Tongue (tissue), 2 donors: ENCODE results near the gene FGF13. TPM values are rescaled to one million over a fixed set of nuclear protein-coding genes. Genes with fewer than 3 reads are reported as not detected.
A peak's percentile ranks its signal among the peaks of the same experiment; 100 is the strongest.

Source experiments
- DNase-seq: peaks from one replicate; pipeline ENCODE4 v3.0.0-alpha.2; 2015
- total RNA-seq: library from RNA; depleted of rRNA; stranded (reverse); fragments of >200 nt; gene quantifications from one replicate; pipeline ENCODE4 v1.2.3, GENCODE V29; 2014

Gene FGF13
- 49.3 TPM for total RNA-seq

DNA sequence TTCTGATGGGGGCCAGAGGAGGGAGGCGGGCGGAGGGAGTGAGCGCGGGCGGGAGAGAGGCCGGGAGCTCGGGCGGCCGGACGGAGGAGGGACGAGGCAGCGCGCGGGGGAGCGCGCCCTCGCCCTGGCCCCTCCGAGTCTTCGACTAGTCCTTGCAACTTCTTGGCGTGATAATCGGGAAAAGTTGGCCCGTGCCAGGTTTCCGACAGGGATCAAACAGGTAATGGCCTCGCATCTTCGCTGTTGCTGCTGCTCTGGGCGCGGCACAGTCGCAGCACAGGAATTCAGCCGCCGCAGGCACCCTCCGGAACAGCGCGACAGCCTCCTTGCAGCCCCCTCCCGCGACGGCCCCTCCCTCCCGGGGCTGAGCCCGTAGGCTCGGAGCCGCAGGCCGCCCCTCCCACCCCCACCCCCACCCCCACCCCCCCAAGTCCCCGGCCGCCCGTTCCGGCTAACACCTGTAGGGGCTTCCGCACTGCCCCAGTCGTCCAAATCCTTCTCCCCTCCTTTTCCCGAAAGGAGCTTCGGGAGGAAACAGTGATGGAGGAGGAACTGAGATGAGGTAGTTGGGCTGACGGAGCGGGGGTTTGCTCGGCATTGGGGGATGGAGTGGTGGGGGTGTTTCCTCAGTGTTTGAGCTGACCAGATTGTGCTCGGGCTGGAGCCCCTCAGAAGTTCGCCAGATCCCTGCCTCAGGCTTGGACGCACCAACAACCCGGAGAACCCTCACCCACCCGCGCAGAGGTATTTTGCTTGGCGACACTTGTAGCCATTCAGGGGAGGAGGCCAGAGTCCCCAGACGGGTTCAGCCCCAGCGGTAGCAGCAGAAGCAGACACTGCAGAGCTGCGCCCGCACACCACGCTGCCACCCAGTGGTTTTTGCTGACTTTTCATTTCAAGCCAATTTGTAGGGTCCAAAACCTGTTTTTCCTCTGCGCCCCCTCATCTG, at the start of gene FGF13:
Gene FGF13, minus strand, starts transcription at position 319 of the 949 bp plus-strand sequence. CDS start 714 bp downstream, outside the sequence.
- DNase-seq, result peak; percentile 76

DNA sequence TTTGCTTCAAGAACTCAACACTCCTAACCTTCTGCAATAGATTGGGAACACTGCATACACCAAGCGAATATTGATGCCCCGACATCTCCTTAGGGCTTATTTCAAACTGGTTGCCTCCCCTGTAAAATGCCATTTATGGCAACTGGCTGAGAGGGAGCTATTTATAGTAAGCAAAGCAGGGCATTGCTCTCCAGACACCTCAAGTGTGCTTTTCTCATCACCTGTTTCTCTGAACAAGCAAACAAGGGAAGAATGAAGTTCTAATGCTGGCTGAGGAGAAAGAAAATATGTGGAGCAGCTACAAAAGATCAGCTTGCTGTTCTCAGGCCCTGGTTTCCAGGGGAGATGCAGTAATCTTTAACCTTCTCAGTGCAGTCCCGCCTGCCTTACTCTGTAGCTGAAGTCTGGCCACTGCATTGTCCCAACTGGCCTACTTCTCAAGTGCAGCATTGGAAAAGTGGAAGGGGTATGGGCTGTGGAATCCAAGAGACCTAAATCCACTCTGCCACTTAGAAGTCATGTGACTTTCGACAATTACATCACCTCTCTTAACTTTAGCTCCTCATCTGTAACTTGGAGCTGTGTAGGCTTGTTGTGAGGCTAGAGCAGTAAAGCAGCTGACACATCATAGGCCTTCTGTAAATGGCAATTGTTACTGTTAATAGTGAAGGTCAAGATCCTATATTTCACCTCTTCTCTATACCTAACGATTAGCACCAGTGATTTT, 47.9 kb upstream of the FGF13 start:
- DNase-seq, result peak; percentile 17

DNA sequence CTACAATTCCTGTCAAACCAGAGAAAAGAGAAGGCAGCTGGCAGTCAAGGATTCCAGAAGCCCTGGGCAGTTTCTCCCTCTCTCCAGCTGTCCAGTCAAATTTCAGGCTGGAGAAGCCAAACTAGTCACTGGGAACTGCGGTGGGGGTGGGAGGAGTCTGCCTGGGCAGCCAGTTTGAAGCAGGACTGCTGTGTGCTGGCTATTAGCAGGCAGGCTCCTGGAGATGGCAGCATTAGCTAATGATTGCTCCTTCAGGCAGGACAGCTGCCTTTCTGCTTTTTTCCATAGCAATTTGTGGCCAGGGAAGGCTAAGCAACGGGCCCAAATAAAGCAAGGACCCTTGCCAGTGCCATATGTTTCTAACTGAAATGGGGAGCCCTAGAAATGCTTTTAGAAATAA, 44.7 kb upstream of the FGF13 start:
- peak; percentile 89 for DNase-seq

DNA sequence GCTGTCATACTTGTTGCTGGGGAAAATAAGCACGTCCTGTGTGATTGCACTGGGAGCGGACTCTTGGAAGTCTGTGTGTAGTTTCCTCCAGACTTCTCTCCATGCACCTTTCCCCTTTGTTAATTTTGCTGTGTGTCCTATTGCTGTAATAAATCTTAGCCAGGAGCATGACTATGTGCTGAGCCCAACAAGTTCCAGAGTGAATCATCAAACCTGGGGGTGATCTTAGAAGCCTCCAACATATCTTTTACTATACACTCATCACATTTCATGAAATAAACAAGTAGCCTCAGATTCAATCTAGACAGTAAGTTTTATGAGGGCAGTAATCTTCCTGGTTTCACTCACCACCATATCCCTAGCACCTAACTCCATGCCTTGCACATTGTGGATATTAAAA, 43.3 kb upstream of the FGF13 start:
- no peak for DNase-seq

DNA sequence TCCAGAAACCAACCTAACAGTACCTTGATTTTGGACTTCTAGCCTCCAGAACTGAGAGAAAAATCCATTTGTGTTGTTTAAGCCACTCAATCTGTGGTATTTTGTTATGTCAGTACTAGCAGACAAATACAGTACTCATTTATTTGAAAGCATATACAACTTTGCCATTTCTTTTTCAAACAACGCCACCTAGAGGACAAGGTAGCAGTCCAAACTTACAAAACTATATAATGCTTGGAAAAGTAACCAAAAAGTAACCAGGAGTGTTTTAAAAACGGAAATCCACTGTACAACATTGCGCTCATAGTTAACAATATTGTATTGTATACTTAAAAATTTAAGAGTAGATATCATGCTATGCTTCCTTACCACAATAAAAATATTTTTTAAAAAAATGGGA, 37.0 kb upstream of the FGF13 start:
- DNase-seq, result peak; percentile 50

DNA sequence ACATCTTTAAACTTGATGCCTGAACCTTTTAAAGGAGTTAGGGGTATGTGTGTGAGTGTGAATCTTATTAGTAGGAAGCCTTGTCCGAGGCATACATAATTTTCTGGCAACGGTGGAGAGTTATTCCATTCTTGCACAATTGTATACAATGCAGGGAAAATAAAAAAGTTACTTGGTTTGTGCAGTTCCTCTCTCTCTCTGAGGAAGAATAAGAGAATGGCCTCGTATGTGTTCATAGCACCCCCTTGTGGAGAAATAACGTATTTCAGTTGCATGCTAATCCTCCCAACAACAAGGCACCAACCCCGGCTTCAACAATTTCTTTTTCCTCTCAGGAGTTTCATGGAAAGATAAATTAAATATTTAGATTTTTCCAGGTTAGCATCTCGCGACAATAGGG, 33.7 kb upstream of the FGF13 start:
- DNase-seq, result peak; percentile 81

DNA sequence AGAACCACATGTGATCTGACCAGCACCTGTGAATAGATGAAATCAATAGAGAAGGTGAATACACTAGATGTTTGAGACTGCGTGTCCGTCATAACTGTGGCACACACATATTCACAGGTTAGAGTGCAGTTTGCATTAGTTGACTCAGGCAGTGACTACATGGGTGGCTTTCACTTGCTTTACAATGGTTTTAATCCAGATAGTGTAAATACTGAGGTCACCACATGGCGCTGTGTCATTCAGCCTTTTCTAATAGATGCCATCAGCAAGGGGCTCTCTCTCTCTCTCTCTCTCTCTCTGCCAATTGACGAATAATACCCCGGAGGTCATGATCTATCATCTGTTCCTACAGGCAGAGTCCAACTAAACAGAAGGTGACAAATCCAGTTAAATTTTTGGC, 30.7 kb upstream of the FGF13 start:
- DNase-seq, result no peak

DNA sequence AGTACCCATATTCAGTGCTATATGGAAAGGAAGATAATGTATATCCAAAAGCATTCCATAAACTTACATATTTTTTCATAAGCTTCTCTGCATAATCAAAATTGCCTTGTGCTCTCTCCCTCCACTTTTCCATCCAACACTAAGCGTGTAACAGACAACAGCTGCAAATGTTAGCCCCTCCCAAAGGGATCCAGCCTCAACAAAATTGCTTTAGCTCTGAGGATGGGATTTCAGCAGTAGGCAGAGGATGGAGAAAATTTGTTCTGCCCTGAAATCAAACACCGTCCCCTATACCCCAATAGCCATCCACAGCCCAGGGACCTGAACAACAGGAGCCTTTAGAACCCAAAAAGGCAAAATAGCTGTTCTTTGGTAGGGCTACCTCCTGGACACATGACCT, 28.8 kb upstream of the FGF13 start:
- DNase-seq, result peak; percentile 79

DNA sequence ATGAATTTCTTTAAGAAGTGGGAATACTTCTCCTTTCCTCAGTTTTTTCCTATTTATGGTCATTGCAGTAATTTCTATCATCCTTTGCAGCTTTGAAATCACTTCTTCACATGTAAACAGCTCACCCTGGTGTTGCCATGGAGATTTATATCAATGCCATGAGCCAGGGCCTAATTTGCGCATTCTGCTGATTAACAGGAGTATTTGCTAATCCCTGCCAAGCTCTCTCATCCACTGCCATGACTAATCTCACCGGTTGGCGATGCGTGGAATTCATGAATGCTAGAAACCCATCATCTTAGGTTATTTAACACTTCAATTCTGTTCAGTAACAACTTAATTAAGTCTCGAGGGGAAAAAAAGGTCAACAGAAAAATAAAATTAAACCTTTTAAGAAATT, 11.8 kb upstream of the FGF13 start:
- DNase-seq, result no peak

DNA sequence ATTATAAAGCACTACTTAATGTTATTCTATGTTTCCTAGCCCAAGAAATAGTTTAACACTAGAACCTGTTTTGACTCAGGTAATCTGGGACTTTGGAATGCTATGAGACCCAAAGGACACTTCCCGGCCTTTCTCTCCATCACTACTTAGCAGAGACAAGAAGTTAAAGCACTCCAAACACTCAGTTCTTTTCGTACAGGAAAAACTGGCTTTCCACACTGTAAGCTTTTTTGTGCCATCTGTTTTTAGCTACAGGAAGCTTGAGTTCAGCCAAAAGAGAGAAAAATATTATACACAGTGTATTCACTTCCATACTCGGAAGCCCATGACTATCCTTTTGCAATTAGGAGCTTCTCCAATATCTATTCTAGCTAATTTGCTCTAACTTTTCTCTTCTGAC, 7.9 kb upstream of the FGF13 start:
- DNase-seq, result no peak

DNA sequence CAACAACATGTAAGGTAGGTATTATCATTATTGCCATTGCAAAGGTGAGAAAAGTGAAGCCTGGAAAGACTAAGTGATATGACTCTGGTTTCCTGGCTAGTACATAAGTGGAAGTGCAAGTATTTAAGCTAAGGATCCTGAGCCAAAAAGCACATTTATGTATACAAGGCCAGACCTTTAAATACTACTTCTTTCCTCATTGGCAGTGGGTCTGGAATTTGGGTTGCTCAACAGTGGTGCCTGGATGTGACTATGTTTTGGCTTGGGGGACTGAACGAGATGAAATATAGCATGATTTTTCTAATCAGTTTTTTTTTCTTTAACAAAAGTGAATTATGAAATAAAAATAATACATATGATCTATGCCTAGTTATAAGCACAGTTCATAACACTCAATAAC, 7.4 kb upstream of the FGF13 start:
- no peak for DNase-seq

DNA sequence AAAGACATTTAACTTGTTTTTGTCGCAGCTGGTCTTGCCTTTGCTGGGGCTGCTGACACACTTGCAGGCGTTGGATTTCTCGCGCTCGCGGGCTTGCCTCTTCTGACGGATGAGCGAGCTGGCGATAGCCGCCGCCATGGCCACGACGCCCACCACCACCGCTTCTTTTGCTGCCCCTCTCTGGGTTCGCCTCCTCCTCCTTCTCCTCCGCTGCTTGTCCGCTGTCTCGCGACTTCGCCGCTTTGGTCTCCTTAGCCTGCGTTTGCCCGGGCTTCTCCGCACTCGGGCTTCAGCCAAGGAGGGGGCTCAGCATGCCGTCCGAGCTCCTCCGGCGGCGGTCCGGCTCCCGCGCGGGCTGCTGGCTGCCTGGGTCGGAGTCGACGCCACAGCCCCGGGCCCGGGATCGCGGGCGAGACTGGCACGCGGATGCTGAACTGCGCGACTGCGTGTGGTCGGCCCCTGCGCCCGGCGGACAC, 613 bp downstream of the FGF13 start:
- DNase-seq, result peak; percentile 35

DNA sequence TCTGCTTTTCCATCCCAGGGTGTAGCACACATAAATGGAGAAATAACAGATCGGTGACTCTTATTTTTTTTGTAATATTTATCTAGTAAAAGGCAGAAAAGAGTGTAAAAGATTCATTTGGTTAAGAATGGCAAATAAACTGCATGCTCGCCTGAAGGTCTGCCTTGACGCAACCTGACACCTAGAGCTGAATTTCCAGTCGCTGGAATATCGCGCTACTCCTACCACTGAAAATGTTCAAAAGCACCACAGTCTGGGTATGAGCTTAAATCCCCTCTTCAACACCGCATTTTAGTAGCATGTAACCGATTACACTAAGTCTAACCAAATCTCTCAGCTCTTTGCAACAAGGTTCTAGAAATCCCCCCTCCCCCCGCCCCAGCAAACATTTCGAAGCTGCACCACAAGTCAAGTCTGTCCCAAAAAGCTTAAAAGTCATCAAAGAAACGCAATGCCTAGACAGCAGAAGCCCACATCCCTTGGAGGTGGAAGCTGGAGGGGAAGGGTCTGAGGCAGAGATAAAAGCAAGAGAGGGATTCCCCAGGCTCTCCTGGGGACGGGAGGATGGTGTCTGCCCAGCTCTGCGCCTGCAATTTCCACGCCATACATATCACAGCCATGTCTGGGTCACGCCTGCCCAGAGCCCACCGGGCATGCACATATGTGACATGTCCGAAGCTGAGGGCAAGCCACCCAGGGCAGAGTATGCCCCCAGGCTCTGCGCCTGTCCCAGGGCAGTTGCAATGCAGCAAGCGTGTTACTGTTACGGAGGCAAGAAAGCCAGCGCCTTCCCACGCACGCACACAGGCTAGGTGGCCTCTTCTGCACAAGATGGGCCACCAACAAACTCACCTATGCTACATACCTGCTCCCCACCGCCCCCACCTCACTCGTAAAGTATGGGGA, 1.4 kb downstream of the FGF13 start:
- peak; percentile 41 for DNase-seq

DNA sequence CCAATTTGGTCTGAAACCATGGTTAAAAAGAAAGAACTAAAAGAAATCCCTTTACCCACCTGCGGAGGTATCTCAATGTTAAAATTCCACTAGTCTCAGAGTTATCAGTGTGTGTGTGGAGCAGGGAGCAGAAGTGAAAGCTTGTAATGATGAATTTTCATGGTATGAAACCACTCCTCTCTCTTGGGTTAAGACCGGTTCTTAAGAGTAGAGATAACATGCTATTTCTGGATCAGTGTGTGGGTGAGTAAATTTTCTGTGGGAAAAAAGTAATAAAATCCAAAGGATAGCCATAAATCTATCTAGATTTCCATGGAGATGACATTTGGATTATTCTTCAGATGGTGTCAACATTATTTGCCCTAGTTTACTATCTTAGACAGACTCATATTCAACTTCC, 3.2 kb downstream of the FGF13 start:
- DNase-seq, result no peak

DNA sequence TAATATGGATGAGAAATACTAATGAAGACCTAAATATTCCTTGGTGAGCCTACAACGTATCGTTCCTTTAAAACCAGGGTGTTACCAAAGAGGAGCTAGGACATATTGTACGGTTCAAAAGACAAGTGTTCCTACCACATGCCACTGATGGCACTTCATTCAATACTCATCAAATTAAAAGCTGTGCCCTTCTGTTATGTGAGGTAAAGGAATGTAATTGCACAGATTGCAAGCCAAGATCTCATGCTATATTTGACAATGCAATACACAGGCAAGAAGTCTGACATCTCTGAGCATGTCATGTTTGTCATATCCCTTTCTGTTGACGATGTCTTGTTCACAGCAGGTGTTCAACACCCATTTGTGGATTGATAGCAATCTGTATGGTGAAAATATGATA, 6.9 kb downstream of the FGF13 start:
- peak; percentile 1 for DNase-seq

DNA sequence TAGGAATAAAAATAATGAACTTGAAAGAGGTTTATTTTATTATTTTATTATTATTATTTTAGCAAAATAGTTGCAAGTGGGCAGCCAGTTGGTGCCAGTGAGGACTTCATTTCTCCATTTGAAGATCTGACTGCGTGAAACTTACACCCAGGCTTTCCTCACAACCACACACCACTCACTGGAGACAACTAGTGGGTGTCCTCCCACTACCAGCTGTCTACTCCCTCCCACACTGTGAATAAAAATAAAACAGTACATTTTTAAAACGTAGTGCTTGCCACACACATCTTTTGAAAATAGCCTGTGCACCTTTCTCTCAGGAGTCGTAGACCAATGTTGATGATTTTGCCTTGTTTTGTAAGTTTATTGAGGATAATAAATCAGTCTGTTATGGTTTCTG, 7.4 kb downstream of the FGF13 start:
- no peak for DNase-seq

DNA sequence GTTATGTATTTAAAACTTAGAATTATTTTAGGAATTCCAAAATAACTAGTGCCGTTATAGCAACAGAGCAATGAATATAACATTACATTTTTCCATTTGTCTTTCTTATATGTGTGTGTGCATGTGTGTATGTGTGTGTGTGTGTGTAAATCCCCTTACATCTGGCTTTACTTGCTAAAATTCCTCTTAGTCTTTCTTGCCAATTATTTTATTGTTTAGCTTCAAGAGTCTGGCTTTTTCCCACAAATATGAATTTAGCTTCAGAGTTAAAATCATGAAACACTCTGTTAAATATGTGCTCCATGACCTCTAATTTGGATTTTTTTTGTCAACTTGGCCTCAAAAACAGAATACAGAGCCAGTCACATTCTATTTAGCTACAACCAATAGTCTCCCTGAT, 18.9 kb downstream of the FGF13 start:
- DNase-seq, result peak; percentile 69

DNA sequence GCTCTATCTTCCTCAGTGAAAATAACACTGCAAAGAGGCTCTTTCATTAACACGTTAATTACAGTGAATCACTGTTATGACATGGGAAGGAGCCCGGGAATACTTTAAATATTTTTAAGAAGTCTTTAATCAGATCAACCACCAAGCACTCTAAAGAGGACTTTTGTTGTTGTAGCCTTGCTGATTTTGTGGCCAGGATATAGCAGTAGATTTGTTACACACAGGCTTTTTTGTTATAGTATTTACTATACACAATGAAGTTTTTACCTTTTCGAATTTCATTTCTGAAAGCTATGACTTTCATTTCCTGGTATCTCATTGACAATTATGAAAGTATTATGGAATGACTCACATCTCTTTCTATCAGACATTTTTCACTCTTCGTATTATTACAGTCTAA, 20.3 kb downstream of the FGF13 start:
- DNase-seq, result no peak

DNA sequence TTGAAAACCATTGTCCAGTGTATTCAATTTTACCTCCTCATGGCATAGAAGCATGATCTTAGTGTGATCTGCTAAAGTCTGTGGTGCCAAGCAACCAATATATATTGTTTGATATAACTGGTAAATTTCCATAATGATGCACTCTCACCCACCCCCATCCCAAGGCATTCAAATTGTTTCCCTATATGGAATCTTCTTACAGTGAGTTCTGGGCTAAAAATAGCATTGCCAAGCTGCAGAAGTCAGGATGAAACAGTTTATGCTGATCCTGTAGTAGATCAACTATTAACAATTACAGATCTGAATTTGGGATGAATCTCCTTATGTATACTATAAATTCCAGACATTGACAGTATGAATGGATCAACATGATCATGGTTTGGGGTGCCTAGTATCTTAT, 20.9 kb downstream of the FGF13 start:
- DNase-seq, result peak; percentile 3

DNA sequence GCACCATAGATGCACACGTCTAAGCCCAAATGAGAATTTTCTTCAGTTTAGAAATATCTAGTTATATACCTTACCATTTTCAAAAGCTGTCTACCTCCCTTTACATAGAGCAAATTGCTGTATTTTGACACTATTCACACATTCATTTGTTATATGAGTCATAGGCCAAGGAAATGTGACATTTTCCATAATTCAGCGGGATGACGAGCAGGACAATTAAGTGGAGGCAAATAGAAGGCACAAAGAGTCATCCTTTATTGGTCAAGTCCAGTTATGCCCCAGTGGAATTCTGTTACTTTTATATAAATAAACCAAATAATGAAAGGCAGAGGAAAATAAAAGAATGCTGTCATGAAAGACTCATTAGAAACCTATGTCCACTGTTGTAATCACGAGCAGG, 27.9 kb downstream of the FGF13 start:
- DNase-seq, result no peak

DNA sequence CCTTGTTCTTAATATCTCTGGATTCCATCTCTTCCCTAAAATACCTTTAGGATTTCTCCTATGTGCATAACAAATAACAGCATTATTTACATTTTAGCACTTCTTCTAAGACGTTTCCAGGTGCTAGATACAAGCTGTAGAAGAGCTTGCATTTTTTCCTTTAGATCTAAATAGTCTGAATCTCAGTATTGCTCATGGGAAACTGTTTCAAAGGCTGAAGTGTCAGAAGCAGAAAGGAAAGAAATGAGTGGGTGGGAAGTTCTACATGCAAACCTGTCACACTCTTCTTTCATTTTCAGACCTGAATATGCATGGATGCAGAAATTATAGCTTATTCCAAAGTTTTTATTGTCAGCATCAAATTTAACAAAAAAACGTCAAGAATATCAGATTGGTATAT, 41.8 kb downstream of the FGF13 start:
- DNase-seq, result no peak

DNA sequence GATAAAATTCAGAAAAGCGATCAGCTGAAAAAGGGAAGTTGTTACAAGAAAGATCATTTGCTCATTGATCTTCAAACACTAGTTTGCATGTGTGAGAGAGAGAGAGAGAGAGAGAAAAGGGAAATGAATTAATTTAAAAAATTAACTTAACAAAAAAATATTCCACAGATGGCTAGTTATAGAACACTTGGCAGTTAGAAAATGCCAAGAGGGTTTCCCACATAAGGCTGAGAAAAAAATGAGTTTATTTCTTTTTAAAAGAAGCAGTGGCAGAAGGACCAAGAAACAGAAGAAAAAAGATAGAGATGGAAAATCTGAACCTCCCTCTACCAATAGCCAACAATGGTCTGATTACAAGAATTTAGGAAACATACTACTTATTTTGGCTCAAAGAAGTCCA, 47.1 kb downstream of the FGF13 start:
- DNase-seq, result no peak
